CD4-positive, alpha-beta T cell treated with Interleukin-10 for 1 hour (primary cell): ENCODE data around the gene SPATA13.
"Not testable (repeated sequence)": the region's sequence is repeated elsewhere in the genome, so short reads cannot be mapped to it uniquely, and the experiment has no call there.

Experiments
- DNase-seq: peaks from one replicate; pipeline ENCODE4 v3.0.0-alpha.2; 2020

The SPATA13 gene

GRCh38 chr13:24160458-24161009 lies at the start of gene SPATA13:
TSS of gene SPATA13 (plus strand) at chr13:24160720. CDS start at chr13:24222930, 62,210 bp downstream.
- peak; percentile 93 for DNase-seq

DNA sequence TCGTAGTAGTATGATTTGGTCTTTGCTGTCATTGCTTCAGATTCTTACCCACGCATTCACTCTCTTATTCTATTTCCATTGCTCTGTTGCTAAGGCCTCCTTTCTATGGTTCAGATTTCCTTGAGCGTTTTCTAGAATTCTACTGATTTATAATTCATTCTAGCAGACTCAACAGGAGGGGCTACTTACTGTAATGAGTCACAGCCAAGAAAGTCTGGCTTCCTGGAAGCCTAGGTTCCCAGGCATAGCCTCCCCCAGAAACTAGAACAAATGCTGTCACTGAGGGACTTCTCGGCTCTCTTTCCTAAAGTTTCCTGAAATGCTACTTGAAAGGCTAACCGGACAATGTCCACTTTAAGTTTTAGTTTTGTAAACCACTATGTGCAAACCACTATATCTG lies 47.7 kb upstream of the SPATA13 start:
- DNase-seq: no peak

- DNase-seq: no peak
Observed at GRCh38 chr13:24115671-24116070, 44.8 kb upstream of the SPATA13 start.

DNA sequence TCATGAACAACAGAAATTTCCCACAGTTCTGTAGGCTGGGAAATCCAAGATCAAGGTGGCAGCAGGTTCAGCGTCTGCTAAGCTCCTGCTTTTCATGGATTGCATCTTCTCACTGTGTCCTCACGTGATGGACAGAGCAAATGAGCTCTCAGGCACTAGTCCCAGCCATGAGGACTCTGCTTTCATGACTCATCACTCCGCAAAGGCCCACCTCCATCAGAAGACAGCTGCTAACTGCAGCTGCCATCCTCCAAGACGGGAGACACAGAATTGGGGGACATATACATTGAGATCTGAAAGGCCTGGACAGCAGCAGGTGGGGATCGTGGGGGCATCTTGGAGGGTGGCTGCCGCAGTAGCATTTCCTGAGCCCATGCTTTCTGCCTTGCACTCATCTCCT lies 44.4 kb upstream of the SPATA13 start:
- no peak for DNase-seq

- no peak for DNase-seq
Observed at GRCh38 chr13:24118576-24118975, 41.9 kb upstream of the SPATA13 start.

DNA sequence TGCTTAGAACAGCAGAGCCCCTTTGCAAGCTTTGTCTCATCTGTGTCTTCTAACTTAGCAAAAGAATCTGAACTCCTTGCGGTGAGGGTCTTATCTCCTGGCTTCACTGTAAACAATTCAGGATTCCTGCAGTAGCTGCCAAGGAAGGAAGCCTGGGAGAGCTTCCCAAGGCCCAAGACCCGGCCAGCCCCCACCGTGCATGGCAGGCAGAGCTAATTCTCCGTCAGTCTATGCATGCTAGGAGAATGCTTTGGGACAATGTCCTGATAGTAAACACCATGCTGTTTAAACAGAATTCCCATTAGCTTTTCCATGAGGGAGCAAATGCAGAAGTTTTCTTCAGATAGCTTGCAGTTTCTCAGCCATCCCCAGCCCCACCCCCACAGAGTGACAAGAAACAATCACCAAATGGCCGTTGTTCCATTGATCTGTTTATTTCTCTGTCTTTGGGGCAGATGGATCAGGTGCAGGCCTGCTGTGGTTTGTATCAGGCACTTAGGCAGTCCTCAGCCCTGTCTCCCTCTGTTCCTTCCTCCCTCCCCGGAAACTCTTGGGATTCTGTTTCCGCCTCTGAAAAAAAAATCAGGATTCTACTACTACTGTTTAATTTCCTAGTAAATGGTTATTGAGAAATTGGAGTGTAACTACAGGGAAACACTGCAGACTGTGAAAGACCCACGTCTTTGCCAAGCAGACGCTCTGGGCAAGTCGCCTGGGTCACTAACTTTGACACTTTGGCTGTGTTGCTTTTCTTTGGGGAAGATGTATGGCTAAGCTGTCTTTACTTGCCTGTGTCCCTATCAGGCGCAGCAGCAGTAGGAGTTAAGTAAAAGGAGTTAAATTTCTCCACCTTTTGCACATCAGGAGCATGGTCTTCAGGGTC lies 40.7 kb upstream of the SPATA13 start:
- DNase-seq: no peak

- DNase-seq: not testable (repeated sequence)
Observed at GRCh38 chr13:24122045-24122444, 38.5 kb upstream of the SPATA13 start.

GRCh38 chr13:24122569-24122968 lies 38.0 kb upstream of the SPATA13 start:
- no peak for DNase-seq

DNA sequence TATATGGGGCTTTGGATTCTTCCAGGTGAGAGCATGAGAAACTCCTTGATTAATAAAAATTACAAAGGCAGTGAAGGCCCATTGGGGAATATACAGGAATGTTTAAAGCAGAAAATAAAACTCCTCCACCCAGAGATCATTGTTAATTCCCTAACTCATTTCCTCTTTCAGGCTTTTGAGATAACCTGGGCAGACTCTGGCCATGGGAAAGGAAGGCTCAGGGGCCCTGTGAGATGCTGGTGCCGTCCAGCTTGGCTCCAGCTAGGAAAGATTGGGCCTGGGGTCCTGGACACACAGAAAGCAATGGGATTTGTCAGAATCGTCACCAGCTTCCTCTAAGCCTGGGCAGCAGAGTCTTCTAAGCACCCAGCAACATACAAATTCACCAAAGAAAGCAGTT lies 36.8 kb upstream of the SPATA13 start:
- no peak for DNase-seq

DNA sequence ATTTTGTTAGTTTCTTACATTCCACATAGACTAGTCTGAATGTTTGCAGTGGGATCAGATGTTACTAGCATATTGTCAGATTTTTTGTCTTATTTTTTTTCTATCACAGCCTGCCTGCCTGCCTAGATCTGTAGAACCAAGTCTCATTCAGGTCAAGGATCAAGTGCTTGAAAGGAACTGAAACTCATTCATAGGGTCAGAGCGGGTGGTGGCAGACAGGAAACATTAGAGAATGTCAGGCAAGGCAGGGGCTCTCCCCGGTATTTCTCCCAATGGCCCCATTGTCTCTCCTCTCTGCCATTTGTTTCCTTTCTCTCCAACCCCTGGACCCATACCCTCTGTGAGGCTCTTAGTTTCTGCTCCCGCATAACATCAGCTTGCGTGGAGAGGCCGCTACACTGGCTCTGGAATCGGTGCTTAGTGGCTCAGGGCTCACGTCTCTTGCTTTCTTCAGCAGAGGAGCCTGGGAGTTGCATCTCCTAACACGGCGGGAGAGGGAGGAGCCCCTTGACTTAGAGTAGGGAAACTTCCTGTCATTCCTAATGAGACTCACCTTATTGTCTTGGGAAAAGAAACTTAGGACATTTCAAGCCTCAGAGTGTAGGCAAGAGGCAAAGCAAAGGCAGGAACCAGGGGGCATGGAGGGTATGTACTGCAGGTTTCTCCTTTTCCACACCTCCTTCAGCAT lies 35.6 kb upstream of the SPATA13 start:
- DNase-seq: no peak

GRCh38 chr13:24127116-24127631 lies 33.3 kb upstream of the SPATA13 start:
- DNase-seq: no peak

DNA sequence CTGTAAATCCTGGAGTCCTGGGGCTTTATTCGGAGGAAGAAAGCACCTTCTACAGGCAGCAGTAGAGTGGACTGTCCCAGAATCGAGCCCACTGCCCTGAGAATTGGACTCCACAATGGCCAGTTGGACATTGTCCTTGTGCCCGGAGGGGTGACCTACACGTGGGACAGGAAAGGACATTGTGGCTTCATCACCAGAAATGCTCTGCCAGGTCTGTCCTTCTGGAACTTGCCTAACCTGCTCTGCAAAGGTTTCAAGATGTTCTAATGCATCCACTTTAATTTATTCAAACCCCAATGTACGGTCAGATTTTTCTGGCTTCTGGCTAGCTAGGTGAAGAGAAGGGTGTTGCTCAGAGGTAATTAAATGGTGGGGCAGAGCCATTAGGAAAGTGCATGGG lies 32.4 kb upstream of the SPATA13 start:
- no peak for DNase-seq

DNA sequence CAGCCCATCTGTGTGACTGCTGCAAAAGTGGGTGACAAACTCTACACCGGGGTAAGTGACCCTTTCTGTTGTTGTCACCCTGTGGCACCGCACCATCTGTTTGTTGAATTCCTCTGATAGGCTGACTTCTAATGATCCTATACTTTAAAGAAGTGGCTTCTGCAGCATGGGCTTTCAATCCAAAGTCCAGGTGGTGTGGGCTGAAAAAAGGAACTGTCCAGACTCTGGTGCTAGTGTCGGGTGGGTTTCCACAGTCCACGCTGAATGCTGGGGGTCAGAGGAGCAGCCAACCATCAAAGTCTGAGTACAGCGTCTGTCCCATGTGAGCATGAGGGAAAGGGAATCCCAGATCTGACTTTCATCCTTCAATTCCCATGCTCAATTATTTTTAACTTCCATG lies 31.6 kb upstream of the SPATA13 start:
- DNase-seq: no peak

GRCh38 chr13:24129914-24130774 lies 30.4 kb upstream of the SPATA13 start:
- DNase-seq: no peak

- no peak for DNase-seq
Observed at GRCh38 chr13:24131749-24132148, 28.8 kb upstream of the SPATA13 start.

- DNase-seq: no peak
Observed at GRCh38 chr13:24133021-24133795, 27.3 kb upstream of the SPATA13 start.

DNA sequence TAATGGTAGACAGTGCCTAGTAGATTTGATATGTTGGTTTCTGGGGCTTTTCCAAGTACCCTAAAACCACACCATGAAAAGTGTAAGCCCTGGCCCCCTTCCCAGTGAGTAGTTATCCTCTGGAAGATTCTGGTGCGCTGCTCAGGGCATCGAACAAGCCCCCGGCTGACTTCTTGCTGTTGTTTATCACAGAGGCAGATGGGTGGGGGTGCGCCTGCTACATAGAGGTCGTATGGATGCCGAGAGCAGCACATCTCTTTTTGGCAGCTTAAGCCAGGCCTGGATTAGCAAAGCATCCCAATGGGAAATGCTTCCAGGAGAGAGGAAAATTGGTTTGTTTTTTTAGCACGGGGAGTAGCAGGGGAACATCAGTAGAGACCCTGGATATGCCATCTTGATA lies 26.3 kb upstream of the SPATA13 start:
- no peak for DNase-seq

GRCh38 chr13:24134757-24135156 lies 25.8 kb upstream of the SPATA13 start:
- no peak for DNase-seq

DNA sequence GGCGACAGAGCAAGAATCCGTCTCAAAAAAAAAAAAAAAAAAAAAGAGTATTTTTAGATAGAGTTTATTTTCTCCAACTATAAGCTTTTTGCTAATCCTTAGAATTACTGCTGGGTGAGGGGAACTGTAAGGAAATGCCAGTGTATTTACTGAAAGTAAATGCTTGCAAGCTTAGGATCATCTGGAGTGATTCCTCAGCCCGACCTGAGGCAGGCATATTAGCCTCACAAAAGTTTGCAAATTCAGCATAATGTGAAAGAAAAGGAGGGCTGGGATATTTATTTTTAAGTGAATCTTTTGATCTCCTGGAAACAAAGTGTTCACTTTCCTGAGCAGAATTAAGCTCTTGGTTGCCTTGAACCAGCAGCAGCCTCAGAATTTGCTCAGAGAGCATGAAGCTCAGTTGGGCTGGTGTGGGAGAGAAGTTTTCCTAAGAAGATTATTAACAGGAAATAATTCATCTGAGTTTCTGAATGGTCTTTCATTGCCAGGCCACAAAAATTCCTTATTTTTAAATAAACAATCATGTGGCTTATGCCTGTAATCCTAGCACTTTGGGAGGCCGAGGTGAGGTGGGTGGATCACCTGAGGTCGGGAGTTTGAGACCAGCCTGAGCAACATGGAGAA lies 24.7 kb upstream of the SPATA13 start:
- no peak for DNase-seq

GRCh38 chr13:24138911-24139310 lies 21.6 kb upstream of the SPATA13 start:
- no peak for DNase-seq

GRCh38 chr13:24141333-24141910 lies 19.1 kb upstream of the SPATA13 start:
- no peak for DNase-seq
